ENCODE results near the gene LYPD6.

LYPD6 gene

DNA sequence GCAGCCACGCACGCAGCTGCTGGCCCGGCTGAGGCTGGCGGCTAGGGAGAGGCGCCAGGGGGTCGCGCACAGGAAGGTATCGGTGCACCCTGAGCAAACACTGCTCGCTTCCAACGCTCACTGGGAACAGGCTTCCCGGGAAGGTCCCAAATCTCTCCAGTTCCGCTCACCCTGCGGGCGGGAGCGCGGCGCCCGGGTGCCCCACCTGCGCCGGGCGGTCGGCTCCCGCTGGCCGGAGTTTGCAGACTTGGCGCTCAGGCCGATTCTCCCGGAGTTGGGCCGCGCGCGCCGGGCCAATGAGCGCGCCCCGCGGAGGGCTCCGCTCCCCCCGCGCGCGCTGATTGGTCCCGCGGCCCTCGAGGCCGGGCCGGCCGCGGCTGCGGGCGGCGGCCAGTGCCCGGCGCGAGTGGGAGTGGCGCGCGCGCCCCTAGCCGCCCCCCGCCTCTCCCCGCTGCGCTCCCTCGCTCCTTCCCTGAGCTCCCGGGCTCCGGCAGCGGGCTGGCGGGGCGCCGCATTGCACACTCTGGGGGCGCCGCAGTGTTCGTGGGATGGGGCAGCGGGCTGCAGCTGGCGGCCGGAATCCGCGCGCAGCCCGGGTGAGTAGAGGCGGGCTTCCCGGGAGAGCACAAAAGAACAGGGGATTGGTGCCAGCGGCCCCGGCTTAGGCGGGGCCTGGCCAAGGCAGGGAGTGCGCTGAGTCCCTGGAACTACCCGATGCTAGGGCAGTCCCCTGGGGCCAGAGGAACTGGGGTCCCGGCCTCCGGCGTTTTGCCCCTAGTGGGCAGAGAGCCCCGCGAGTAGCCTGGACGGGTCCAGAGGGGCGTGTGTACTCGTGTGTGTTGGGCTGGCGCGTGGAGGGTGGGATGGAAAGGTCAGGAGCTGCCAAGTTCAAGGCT, at the start of gene LYPD6 (continued):
- no peak for TF ChIP-seq ZNF658 (tag by site-specific recombination; IDR thresholded peaks at IDR 0.05)
- no peak for TF ChIP-seq ZNF530 (tag by site-specific recombination; IDR thresholded peaks at IDR 0.05; ENCODE audit: low read depth)
- TF ChIP-seq ZNF621 (tag by site-specific recombination; IDR thresholded peaks at IDR 0.05): no peak
- peak; percentile 64 for TF ChIP-seq KLF9 (tag by site-specific recombination; IDR thresholded peaks at IDR 0.05; ENCODE audit: low read depth)
- no peak for TF ChIP-seq ZNF311 (tag by site-specific recombination; IDR thresholded peaks at IDR 0.05; ENCODE audit: borderline replicate concordance)
- TF ChIP-seq ZNF302 (tag by site-specific recombination; IDR thresholded peaks at IDR 0.05; ENCODE audit: low read depth): no peak
- no peak for TF ChIP-seq ZNF76 (tag by site-specific recombination; IDR thresholded peaks at IDR 0.05; ENCODE audit: borderline replicate concordance, low read depth)
- no peak for TF ChIP-seq ZNF624 (tag by site-specific recombination; IDR thresholded peaks at IDR 0.05)
- no peak for TF ChIP-seq ZNF664 (tag by site-specific recombination; IDR thresholded peaks at IDR 0.05)
- TF ChIP-seq, protein P1, sequence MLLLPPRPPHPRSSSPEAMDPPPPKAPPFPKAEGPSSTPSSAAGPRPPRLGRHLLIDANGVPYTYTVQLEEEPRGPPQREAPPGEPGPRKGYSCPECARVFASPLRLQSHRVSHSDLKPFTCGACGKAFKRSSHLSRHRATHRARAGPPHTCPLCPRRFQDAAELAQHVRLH (tag by site-specific recombination; IDR thresholded peaks at IDR 0.05): no peak
- TF ChIP-seq, protein P2, sequence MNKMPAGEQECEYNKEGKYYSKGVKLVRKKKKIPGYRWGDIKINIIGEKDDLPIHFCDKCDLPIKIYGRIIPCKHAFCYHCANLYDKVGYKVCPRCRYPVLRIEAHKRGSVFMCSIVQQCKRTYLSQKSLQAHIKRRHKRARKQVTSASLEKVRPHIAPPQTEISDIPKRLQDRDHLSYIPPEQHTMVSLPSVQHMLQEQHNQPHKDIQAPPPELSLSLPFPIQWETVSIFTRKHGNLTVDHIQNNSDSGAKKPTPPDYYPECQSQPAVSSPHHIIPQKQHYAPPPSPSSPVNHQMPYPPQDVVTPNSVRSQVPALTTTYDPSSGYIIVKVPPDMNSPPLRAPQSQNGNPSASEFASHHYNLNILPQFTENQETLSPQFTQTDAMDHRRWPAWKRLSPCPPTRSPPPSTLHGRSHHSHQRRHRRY (tag by site-specific recombination; IDR thresholded peaks at IDR 0.05): no peak
- no peak for TF ChIP-seq ZNF157 (tag by site-specific recombination; IDR thresholded peaks at IDR 0.05)
- no peak for TF ChIP-seq MZF1 (tag by site-specific recombination; IDR thresholded peaks at IDR 0.05; ENCODE audit: borderline replicate concordance)
- no peak for TF ChIP-seq ZNF175 (tag by site-specific recombination; IDR thresholded peaks at IDR 0.05)
- no peak for TF ChIP-seq KLF7 (tag by site-specific recombination; IDR thresholded peaks at IDR 0.05; ENCODE audit: borderline replicate concordance)
- no peak for TF ChIP-seq ZNF174 (tag by site-specific recombination; IDR thresholded peaks at IDR 0.05)
- TF ChIP-seq, protein P3, sequence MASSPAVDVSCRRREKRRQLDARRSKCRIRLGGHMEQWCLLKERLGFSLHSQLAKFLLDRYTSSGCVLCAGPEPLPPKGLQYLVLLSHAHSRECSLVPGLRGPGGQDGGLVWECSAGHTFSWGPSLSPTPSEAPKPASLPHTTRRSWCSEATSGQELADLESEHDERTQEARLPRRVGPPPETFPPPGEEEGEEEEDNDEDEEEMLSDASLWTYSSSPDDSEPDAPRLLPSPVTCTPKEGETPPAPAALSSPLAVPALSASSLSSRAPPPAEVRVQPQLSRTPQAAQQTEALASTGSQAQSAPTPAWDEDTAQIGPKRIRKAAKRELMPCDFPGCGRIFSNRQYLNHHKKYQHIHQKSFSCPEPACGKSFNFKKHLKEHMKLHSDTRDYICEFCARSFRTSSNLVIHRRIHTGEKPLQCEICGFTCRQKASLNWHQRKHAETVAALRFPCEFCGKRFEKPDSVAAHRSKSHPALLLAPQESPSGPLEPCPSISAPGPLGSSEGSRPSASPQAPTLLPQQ (tag by site-specific recombination; IDR thresholded peaks at IDR 0.05): peak; percentile 65; the same call in 1 of the 2 replicates
- TF ChIP-seq ZNF571 (tag by site-specific recombination; IDR thresholded peaks at IDR 0.05): no peak
- peak; percentile 30; the same call in 1 of the 2 replicates for TF ChIP-seq ZNF2 (tag by site-specific recombination; IDR thresholded peaks at IDR 0.05)
- no peak for TF ChIP-seq KLF17 (tag by site-specific recombination; IDR thresholded peaks at IDR 0.05)
- TF ChIP-seq SCRT1 (tag by site-specific recombination; IDR thresholded peaks at IDR 0.05; ENCODE audit: borderline replicate concordance): no peak
- no peak for TF ChIP-seq ZNF768 (tag by site-specific recombination; IDR thresholded peaks at IDR 0.05)
- peak; percentile 91 for TF ChIP-seq ZBTB20 (tag by site-specific recombination; IDR thresholded peaks at IDR 0.05)
- 0 out of 2 replicates have a peak, but pooled peaks have one; percentile 9 for TF ChIP-seq YY1 (tag by site-specific recombination; IDR thresholded peaks at IDR 0.05)
- TF ChIP-seq ZBTB6 (tag by site-specific recombination; IDR thresholded peaks at IDR 0.05): 0 out of 2 replicates have a peak, but pooled peaks have one; percentile 26
- no peak for TF ChIP-seq ZNF560 (tag by site-specific recombination; IDR thresholded peaks at IDR 0.05; ENCODE audit: borderline replicate concordance)
- TF ChIP-seq ZNF23 (tag by site-specific recombination; IDR thresholded peaks at IDR 0.05; ENCODE audit: borderline replicate concordance): no peak
- TF ChIP-seq SP7 (tag by site-specific recombination; IDR thresholded peaks at IDR 0.05): peak; percentile 38; the same call in 1 of the 2 replicates
- TF ChIP-seq ZNF211 (tag by site-specific recombination; IDR thresholded peaks at IDR 0.05; ENCODE audit: low read depth): no peak
- no peak for TF ChIP-seq ZNF354C (tag by site-specific recombination; IDR thresholded peaks at IDR 0.05; ENCODE audit: borderline replicate concordance, low read depth)
- TF ChIP-seq ZNF16 (tag by site-specific recombination; IDR thresholded peaks at IDR 0.05; ENCODE audit: low read depth): no peak
- TF ChIP-seq ZNF654 (tag by site-specific recombination; IDR thresholded peaks at IDR 0.05; ENCODE audit: low read depth): no peak
- TF ChIP-seq OSR2 (tag by site-specific recombination; IDR thresholded peaks at IDR 0.05): no peak
- no peak for TF ChIP-seq ZBTB1 (tag by site-specific recombination; IDR thresholded peaks at IDR 0.05)
- TF ChIP-seq HOXC10 (CRISPR knock-in tag; IDR thresholded peaks at IDR 0.05): no peak
- peak; percentile 41; the same call in 1 of the 2 replicates for TF ChIP-seq KLF8 (tag by site-specific recombination; IDR thresholded peaks at IDR 0.05)
- TF ChIP-seq IKZF3 (tag by site-specific recombination; IDR thresholded peaks at IDR 0.05): no peak; the same call in 1 of the 2 replicates
